HG03442 (cell line): ENCODE data around the gene TXNL1.
"Not testable (repeated sequence)": the region's sequence is repeated elsewhere in the genome, so short reads cannot be mapped to it uniquely, and the experiment has no call there.

Experiments
- ATAC-seq: cut with Tn5 transposase; IDR thresholded peaks from one replicate; pipeline ENCODE4 v1.9.1; 2021; ENCODE audit warnings: mild to moderate bottlenecking, moderate library complexity; ENCODE audit not compliant: unreplicated experiment

The TXNL1 gene

GRCh38 chr18:56638232-56639103 lies at the start of gene TXNL1:
Gene TXNL1 (minus strand): TSS chr18:56638592. CDS start chr18:56638440, 152 bp downstream.
- ATAC-seq: peak; percentile 95

- ATAC-seq: no peak
These were observed 45.9 kb upstream of the TXNL1 start for GRCh38 chr18:56684277-56684676.

- ATAC-seq: no peak
These were observed 40.6 kb upstream of the TXNL1 start for GRCh38 chr18:56678836-56679565.

GRCh38 chr18:56676639-56677038 lies 38.2 kb upstream of the TXNL1 start:
- ATAC-seq: no peak

GRCh38 chr18:56672981-56673380 lies 34.6 kb upstream of the TXNL1 start:
- no peak for ATAC-seq

GRCh38 chr18:56672391-56672790 lies 34.0 kb upstream of the TXNL1 start:
- ATAC-seq: no peak

GRCh38 chr18:56662902-56663301 lies 24.5 kb upstream of the TXNL1 start:
- no peak for ATAC-seq

- ATAC-seq: no peak
These were observed 24.1 kb upstream of the TXNL1 start for GRCh38 chr18:56662502-56662901.

- no peak for ATAC-seq
These were observed 23.6 kb upstream of the TXNL1 start for GRCh38 chr18:56662063-56662408.

- ATAC-seq: no peak
These were observed 23.1 kb upstream of the TXNL1 start for GRCh38 chr18:56661360-56662062.

- no peak for ATAC-seq
These were observed 22.3 kb upstream of the TXNL1 start for GRCh38 chr18:56660655-56661054.

- ATAC-seq: no peak
These were observed 20.7 kb upstream of the TXNL1 start for GRCh38 chr18:56659111-56659510.

- no peak for ATAC-seq
These were observed 19.9 kb upstream of the TXNL1 start for GRCh38 chr18:56658261-56658660.

- ATAC-seq: not testable (repeated sequence)
These were observed 15.9 kb upstream of the TXNL1 start for GRCh38 chr18:56654280-56654679.

- ATAC-seq: no peak
These were observed 14.4 kb upstream of the TXNL1 start for GRCh38 chr18:56652802-56653201.

- ATAC-seq: no peak
These were observed 13.3 kb upstream of the TXNL1 start for GRCh38 chr18:56651771-56652092.

- peak; percentile 95 for ATAC-seq
These were observed 12.8 kb upstream of the TXNL1 start, which contains the start of gene WDR7 for GRCh38 chr18:56650944-56651770. Gene WDR7 (plus strand): TSS chr18:56651359. CDS start chr18:56672516, 21,157 bp downstream.

GRCh38 chr18:56649996-56650395 lies 11.6 kb upstream of the TXNL1 start:
- no peak for ATAC-seq

- ATAC-seq: no peak
These were observed 9.8 kb upstream of the TXNL1 start for GRCh38 chr18:56647951-56648893.

GRCh38 chr18:56647071-56647470 lies 8.7 kb upstream of the TXNL1 start:
- ATAC-seq: no peak
